Left ventricle myocardium superior (tissue), 1 donor: ENCODE results near the gene RPP14. TPM values are rescaled to one million over a fixed set of nuclear protein-coding genes. Genes with fewer than 3 reads are reported as not detected.
"Not testable (repeated sequence)": the region's sequence is repeated elsewhere in the genome, so short reads cannot be mapped to it uniquely, and the experiment has no call there.

ENCODE experiments used
- ATAC-seq: fragments of 200-7000 bp; cut with Tn5 transposase; one replicate; pipeline ENCODE4 v1.9.1; 2020; ENCODE audit warnings: mild to moderate bottlenecking, moderate library complexity
- DNase-seq: peaks from one replicate; pipeline ENCODE4 v3.0.0-alpha.2; 2020
- intact Hi-C: fragments of 100-400 bp; cut with micrococcal nuclease; formaldehyde crosslinking; loops from one replicate; pipeline ENCODE4 v1.11.0; 2022
- long read RNA-seq: library from polyadenylated mRNA; unstranded; transcript quantifications from one replicate; pipeline ENCODE4 v2.0.0, GENCODE V29; 2021
- total RNA-seq: library from RNA; stranded (reverse); fragmentation: NEBNext Ultra II Directional; extraction: Animal tissue kit (Norgen Biotek cat#: 25700); gene quantifications from one replicate; pipeline ENCODE4 v1.2.1, GENCODE V29; 2021
- donor health status: DM: no; HTN: yes; CAD: no; lungs with severe emphysema.

Gene RPP14
- 25.0 TPM for total RNA-seq
- long read RNA-seq, full-length matches to known transcripts: 44 of 54 reads
- long read RNA-seq, partial matches to known transcripts: 0 of 54 reads
- long read RNA-seq, other reads (novel, unspliced or antisense): 10 of 54 reads

GRCh38 chr3:58305882-58306711 lies at the start of gene RPP14, which contains the start of gene HTD2:
Gene RPP14 (plus strand): TSS chr3:58306245. CDS start chr3:58310330, 4,085 bp downstream.
Gene HTD2 (plus strand): TSS chr3:58306520. CDS start chr3:58317614, 11,094 bp downstream.
- DNase-seq: peak; percentile 100
- intact Hi-C loops: loop anchor here (10.0 kb wide), 1 partner anchor 189 kb away; the partner anchor contains the start of gene KCTD6
- ATAC-seq: peak; percentile 95

GRCh38 chr3:58256511-58256910 lies 49.5 kb upstream of the RPP14 start:
- intact Hi-C loops: no loop called here
- ATAC-seq: no peak
- no peak for DNase-seq

GRCh38 chr3:58258392-58259055 lies 47.5 kb upstream of the RPP14 start:
- intact Hi-C loops: no loop called here
- ATAC-seq: no peak
- no peak for DNase-seq

GRCh38 chr3:58260261-58260731 lies 45.7 kb upstream of the RPP14 start:
- intact Hi-C loops: no loop called here
- DNase-seq: no peak
- ATAC-seq: no peak

- DNase-seq (no peak), ATAC-seq (peak; percentile 33)
- intact Hi-C loops: no loop called here
Observed at GRCh38 chr3:58260733-58261132, 45.3 kb upstream of the RPP14 start.

GRCh38 chr3:58261954-58262666 lies 43.9 kb upstream of the RPP14 start:
- ATAC-seq (no peak), DNase-seq (no peak)
- intact Hi-C loops: no loop called here

- intact Hi-C loops: no loop called here
- DNase-seq (no peak), ATAC-seq (no peak)
Observed at GRCh38 chr3:58266577-58266976, 39.5 kb upstream of the RPP14 start.

- ATAC-seq, intact Hi-C loops, DNase-seq: not testable (repeated sequence)
Observed at GRCh38 chr3:58267543-58267942, 38.5 kb upstream of the RPP14 start.

- intact Hi-C loops: no loop called here
- ATAC-seq (no peak), DNase-seq (no peak)
Observed at GRCh38 chr3:58269356-58269755, 36.7 kb upstream of the RPP14 start.

- no peak for ATAC-seq
- no peak for DNase-seq
- intact Hi-C loops: no loop called here
Observed at GRCh38 chr3:58270485-58270884, 35.6 kb upstream of the RPP14 start.

GRCh38 chr3:58271901-58272501 lies 34.0 kb upstream of the RPP14 start:
- intact Hi-C loops: no loop called here
- no peak for ATAC-seq
- DNase-seq: no peak

GRCh38 chr3:58272891-58273290 lies 33.2 kb upstream of the RPP14 start:
- no peak for DNase-seq
- intact Hi-C loops: no loop called here
- ATAC-seq: no peak

GRCh38 chr3:58273362-58273761 lies 32.7 kb upstream of the RPP14 start:
- ATAC-seq, intact Hi-C loops, DNase-seq: not testable (repeated sequence)

GRCh38 chr3:58274027-58274614 lies 31.9 kb upstream of the RPP14 start:
- ATAC-seq (no peak), DNase-seq (no peak)
- intact Hi-C loops: no loop called here

GRCh38 chr3:58281069-58281468 lies 25.0 kb upstream of the RPP14 start:
- DNase-seq (no peak), ATAC-seq (no peak)
- intact Hi-C loops: no loop called here

GRCh38 chr3:58285334-58285733 lies 20.7 kb upstream of the RPP14 start:
- DNase-seq (no peak), ATAC-seq (peak; percentile 89)
- intact Hi-C loops: no loop called here

- intact Hi-C loops: no loop called here
- no peak for ATAC-seq
Observed at GRCh38 chr3:58287354-58287753, 18.7 kb upstream of the RPP14 start.

GRCh38 chr3:58288011-58288728 lies 17.9 kb upstream of the RPP14 start:
- intact Hi-C loops: no loop called here
- DNase-seq: no peak
- peak; percentile 50 for ATAC-seq

More at GRCh38 chr3:58287354-58287753, 18.7 kb upstream of the RPP14 start:
- no peak for DNase-seq
